ENCODE results near the gene MAP1LC3A.

- TF ChIP-seq POLR2A (IDR thresholded peaks at IDR 0.05; ENCODE audit: low read depth, low read length) (no peak), TAF1 (IDR thresholded peaks at IDR 0.05; ENCODE audit: borderline replicate concordance, low read depth, low read length) (no peak), POLR2AphosphoS5 (IDR thresholded peaks at IDR 0.05; ENCODE audit: low read depth, low read length) (no peak)
Measured at GRCh38 chr20:34575756-34576155, 17.2 kb downstream of the MAP1LC3A start.
